ENCODE results near the gene MRPL2.

- TF ChIP-seq POLR2AphosphoS5 (IDR thresholded peaks at IDR 0.05; ENCODE audit: low read depth, low read length) (no peak), PAX5 (IDR thresholded peaks at IDR 0.05; ENCODE audit: insufficient read depth, low read length, severe bottlenecking) (no peak), TAF1 (IDR thresholded peaks at IDR 0.05; ENCODE audit: low read depth, low read length) (no peak), POLR2A (IDR thresholded peaks at IDR 0.05; ENCODE audit: low read depth, low read length) (no peak), SPI1 (IDR thresholded peaks at IDR 0.05; ENCODE audit: low read depth, low read length) (no peak), POU2F2 (IDR thresholded peaks at IDR 0.05; ENCODE audit: low read depth, low read length) (no peak)
Observed at GRCh38 chr6:43070028-43070632, 10.9 kb upstream of the MRPL2 start.

Measured in GM12891 (cell line).